Lung (tissue), 12 donors: Measurements from ENCODE around the gene PRPF6. TPM values are rescaled to one million over a fixed set of nuclear protein-coding genes. Genes with fewer than 3 reads are reported as not detected.

Source experiments
- ATAC-seq: fragments of 200-7000 bp; cut with Tn5 transposase; one replicate; pipeline ENCODE4 v1.9.1; 2020; ENCODE audit warnings: moderate number of reproducible peaks; ENCODE audit not compliant: insufficient read depth, low FRiP score
- DNase-seq, 3 donors: peaks; one replicate each; pipeline ENCODE4 v3.0.0-alpha.2; 2013 to 2017
- H3K27ac ChIP-seq, 2 donors: one replicate each; pipeline ENCODE4 v1.5.1; 2013; ENCODE audit warnings: mild to moderate bottlenecking in 2 of 2, moderate library complexity in 2 of 2, control low read depth in 1 of 2, inconsistent platforms in 1 of 2, low read depth in 1 of 2, low read length in 1 of 2
- H3K27me3 ChIP-seq, 3 donors: one replicate each; pipeline ENCODE4 v1.5.1; 2013; ENCODE audit warnings: low read length in 2 of 3; ENCODE audit not compliant: control insufficient read depth in 3 of 3, insufficient read depth in 3 of 3
- H3K36me3 ChIP-seq, 4 donors: one replicate each; pipeline ENCODE4 v1.5.1; 2013; ENCODE audit warnings: low read length in 4 of 4, mild to moderate bottlenecking in 1 of 4, moderate library complexity in 1 of 4; ENCODE audit not compliant: control insufficient read depth in 4 of 4, insufficient read depth in 4 of 4
- H3K4me1 ChIP-seq, 5 donors: one replicate each; pipeline ENCODE4 v1.5.1; 2013; ENCODE audit warnings: low read length in 5 of 5, mild to moderate bottlenecking in 2 of 5, moderate library complexity in 1 of 5; ENCODE audit not compliant: control insufficient read depth in 5 of 5, insufficient read depth in 5 of 5
- H3K4me3 ChIP-seq: one replicate; pipeline ENCODE4 v1.5.1; 2013; ENCODE audit warnings: mild to moderate bottlenecking, control low read depth, moderate library complexity
- H3K9ac ChIP-seq, 2 donors: one replicate each; pipeline ENCODE4 v1.5.1; 2013; ENCODE audit warnings: low read length in 2 of 2, control low read depth in 1 of 2; ENCODE audit not compliant: insufficient read depth in 1 of 2
- H3K9me3 ChIP-seq, 4 donors: one replicate each; pipeline ENCODE4 v1.5.1; 2013; ENCODE audit warnings: low read length in 3 of 4, mild to moderate bottlenecking in 1 of 4, moderate library complexity in 1 of 4; ENCODE audit not compliant: control insufficient read depth in 4 of 4, insufficient read depth in 3 of 4
- WGBS, 2 donors: extraction: QIAGEN DNeasy Blood & Tissue Kit; methylation state at CpG; one replicate each; pipeline ENCODE4 v1.1.7; 2013; 5-methylcytosine and 5-hydroxymethylcytosine counted together
- polyA plus RNA-seq, 2 donors: library from polyadenylated mRNA; stranded (reverse); fragments of 200-250 nt; gene quantifications; one replicate each; pipeline ENCODE4 v1.2.1, GENCODE V29; 2013
- total RNA-seq, 2 donors: library from RNA; depleted of rRNA in 1 of 2; stranded (reverse); fragments of >200 nt in 1 of 2; gene quantifications; one replicate each; pipeline ENCODE4 v1.2.1, GENCODE V29; 2014 to 2021
- TF ChIP-seq, protein P1 (sequence below): IDR thresholded peaks from 2 replicates; pipeline ENCODE4 v1.5.1; 2012; ENCODE audit warnings: mild to moderate bottlenecking; ENCODE audit errors: control extremely low read depth, extremely low read depth
- donor health status: control.
- donor health status: control.
- donor health status: Bipolar disorder and iron deficiency.
- donor health status: healthy.
- donor health status: DM: yes; HTN: yes; CAD: no.

The PRPF6 gene
- total and polyA plus RNA-seq, 4 donors = 43.6 to 65.0 (median 54.2) TPM

DNA sequence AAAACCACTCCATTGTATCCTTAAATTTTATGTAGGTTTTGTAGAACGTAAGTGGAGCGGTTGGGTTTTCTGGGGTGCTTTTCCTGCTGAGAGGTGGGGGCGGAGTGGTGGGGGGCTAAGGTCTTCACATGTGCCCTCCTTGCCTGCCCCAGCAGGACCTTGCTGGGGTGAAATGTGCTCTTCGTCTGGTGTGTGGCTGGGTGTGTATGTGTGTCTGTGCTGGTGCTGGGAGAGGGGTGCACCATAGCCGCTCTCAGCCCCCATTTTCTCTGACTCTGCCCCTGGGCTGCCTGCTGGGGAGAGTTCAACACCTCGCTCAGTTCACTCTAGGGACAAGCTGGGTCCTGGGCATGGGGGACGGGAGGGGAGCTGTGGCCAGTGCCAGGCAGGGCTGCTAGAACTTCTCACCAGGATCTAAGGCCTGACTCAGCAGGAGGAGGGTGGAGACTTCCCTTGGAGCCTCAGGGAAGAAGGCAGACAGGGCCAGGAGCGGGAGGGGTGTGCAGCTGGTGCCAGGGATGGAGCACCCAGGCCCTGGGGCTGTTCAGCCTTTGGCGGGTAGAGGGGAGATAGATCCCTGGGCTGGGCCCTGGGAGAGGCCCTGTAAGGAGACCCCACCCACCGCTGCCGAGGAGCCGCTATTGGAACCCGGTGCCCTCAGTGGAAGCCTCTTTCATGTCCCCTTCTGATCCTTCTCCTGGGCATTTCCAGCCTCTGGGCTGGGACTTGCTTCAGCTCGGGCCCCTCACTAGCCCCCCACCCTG lies 63.7 kb downstream of the PRPF6 start:
- H3K27me3 ChIP-seq = peaks cover 0 to 54% (median 17%) of the 10 kb centered on the region in 3 donors
- H3K4me1 ChIP-seq = peaks cover 0 to 30% (median 7%) of the 10 kb centered on the region in 5 donors
- peak overlapping the region; percentile 38 to 46 for H3K27ac ChIP-seq
- peaks cover 0 to 8% (median 1%) of the 10 kb centered on the region in 4 donors for H3K36me3 ChIP-seq
- TF ChIP-seq, protein P1, sequence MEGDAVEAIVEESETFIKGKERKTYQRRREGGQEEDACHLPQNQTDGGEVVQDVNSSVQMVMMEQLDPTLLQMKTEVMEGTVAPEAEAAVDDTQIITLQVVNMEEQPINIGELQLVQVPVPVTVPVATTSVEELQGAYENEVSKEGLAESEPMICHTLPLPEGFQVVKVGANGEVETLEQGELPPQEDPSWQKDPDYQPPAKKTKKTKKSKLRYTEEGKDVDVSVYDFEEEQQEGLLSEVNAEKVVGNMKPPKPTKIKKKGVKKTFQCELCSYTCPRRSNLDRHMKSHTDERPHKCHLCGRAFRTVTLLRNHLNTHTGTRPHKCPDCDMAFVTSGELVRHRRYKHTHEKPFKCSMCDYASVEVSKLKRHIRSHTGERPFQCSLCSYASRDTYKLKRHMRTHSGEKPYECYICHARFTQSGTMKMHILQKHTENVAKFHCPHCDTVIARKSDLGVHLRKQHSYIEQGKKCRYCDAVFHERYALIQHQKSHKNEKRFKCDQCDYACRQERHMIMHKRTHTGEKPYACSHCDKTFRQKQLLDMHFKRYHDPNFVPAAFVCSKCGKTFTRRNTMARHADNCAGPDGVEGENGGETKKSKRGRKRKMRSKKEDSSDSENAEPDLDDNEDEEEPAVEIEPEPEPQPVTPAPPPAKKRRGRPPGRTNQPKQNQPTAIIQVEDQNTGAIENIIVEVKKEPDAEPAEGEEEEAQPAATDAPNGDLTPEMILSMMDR = no peak
- 60 to 74% methylated on average over 14 of the region's 14 CpGs for WGBS, 2 donors
- no peak for DNase-seq
- H3K9ac ChIP-seq = no peak overlapping the region
- ATAC-seq = no peak
- H3K9me3 ChIP-seq = peaks cover 0 to 3% (median 0%) of the 10 kb centered on the region in 4 donors
- no peak overlapping the region for H3K4me3 ChIP-seq

DNA sequence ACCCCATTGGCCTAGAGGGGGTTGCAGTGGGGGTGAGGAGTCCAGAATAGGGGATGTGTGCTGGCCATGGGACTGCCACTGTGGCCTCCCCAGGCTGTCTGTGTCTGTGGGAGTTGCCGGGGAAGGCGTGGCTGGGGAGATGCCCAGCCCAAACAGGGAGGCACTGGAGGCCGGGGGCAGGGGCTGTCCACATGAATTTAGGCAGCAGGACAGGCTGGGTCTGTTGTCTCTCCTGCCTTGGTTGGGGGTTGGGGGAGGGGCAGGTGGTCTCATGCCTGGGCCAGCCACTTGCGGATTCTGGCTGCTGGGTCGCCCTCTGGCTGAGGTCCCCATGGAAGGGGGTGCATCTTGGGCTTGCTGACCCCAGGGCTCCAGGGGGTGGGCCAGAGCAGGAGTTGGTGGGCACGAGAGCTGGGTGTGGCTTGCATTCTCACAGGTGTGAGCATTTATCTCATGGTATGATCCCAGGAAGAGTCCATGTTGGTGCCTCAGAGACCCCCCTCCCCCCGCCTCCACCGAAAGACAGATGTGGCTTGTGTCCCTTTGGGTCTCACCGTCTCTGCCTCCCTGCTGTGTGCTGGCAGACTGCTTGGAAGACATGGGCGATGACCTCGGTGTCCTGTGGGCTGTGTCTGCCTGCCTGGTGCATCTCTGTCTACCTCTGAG lies 64.5 kb downstream of the PRPF6 start:
- WGBS, 2 donors = 57 to 78% methylated on average over 11 of the region's 11 CpGs
- H3K9ac ChIP-seq = no peak overlapping the region
- no peak for ATAC-seq
- H3K4me1 ChIP-seq = peaks cover 0 to 34% (median 8%) of the 10 kb centered on the region in 5 donors
- H3K4me3 ChIP-seq = no peak overlapping the region
- peaks cover 0 to 60% (median 10%) of the 10 kb centered on the region in 3 donors for H3K27me3 ChIP-seq
- H3K9me3 ChIP-seq = peaks cover 0 to 3% (median 0%) of the 10 kb centered on the region in 4 donors
- TF ChIP-seq, protein P1 = no peak
- peak overlapping the region; percentile 38 to 46 for H3K27ac ChIP-seq
- H3K36me3 ChIP-seq = peaks cover 0 to 8% (median 1%) of the 10 kb centered on the region in 4 donors
- no peak for DNase-seq

DNA sequence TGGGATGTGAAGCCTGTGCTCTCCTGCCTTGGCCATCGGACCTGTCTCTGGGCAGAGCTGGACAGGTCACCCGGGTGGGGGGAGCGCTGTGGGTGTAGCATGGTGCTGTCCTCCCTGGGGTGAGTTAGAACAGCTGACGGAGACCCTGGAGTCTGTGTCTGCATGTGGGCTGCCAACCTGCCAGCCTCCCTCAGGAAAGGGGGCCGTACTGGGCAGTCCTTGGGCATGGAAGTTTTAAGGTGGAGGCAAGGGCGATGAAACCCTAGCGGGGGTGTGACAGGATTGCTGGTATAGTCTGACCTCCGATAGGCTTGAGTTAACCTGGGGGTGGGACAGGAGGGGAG lies 66.1 kb downstream of the PRPF6 start:
- H3K9ac ChIP-seq = no peak overlapping the region
- peaks cover 2 to 46% (median 7%) of the 10 kb centered on the region in 3 donors for H3K27me3 ChIP-seq

More for the DNA sequence above, 66.1 kb downstream of the PRPF6 start:
- DNase-seq = no peak
- no peak for ATAC-seq
- 70 to 73% methylated on average over 8 of the region's 8 CpGs for WGBS, 2 donors
- peaks cover 0 to 8% (median 1%) of the 10 kb centered on the region in 4 donors for H3K36me3 ChIP-seq
- TF ChIP-seq, protein P1 = no peak
- H3K9me3 ChIP-seq = peaks cover 0 to 3% (median 0%) of the 10 kb centered on the region in 4 donors
- H3K4me1 ChIP-seq = peaks cover 0 to 36% (median 3%) of the 10 kb centered on the region in 5 donors
- H3K4me3 ChIP-seq = peak overlapping the region; percentile 54
- peak overlapping the region; percentile 41 to 62 for H3K27ac ChIP-seq
